Esophagus muscularis mucosa (tissue), 4 donors: Measurements from ENCODE around the gene YES1.

ENCODE experiments used
- EP300 ChIP-seq: sonication (generic); formaldehyde crosslinking; IDR thresholded peaks from one replicate; pipeline ENCODE4 v1.6.1; 2017; ENCODE audit warnings: antibody characterized with exemption
- POLR2A ChIP-seq: fragments of 450-650 bp; IDR thresholded peaks from one replicate; pipeline ENCODE4 v1.6.1; 2017; ENCODE audit warnings: antibody characterized with exemption, moderate library complexity, mild to moderate bottlenecking, low read depth
- POLR2AphosphoS5 ChIP-seq, 2 donors: sonication (generic); formaldehyde crosslinking; IDR thresholded peaks; one replicate each; pipeline ENCODE4 v1.6.1; 2017; ENCODE audit warnings: antibody characterized with exemption in 2 of 2
- TF ChIP-seq, protein P1 (sequence below), 3 experiments: fragments of 200-600 bp in 2 of 3; fragments of 450-650 bp in 1 of 3; sonication (generic) in 2 of 3; IDR thresholded peaks; one replicate each; pipeline ENCODE4 v1.5.1; 2017 to 2019; ENCODE audit warnings: antibody characterized with exemption in 3 of 3, mild to moderate bottlenecking in 2 of 3, moderate library complexity in 1 of 3

GRCh38 chr18:703213-703967 is 108.7 kb downstream of the YES1 start:
- TF ChIP-seq, protein P1, sequence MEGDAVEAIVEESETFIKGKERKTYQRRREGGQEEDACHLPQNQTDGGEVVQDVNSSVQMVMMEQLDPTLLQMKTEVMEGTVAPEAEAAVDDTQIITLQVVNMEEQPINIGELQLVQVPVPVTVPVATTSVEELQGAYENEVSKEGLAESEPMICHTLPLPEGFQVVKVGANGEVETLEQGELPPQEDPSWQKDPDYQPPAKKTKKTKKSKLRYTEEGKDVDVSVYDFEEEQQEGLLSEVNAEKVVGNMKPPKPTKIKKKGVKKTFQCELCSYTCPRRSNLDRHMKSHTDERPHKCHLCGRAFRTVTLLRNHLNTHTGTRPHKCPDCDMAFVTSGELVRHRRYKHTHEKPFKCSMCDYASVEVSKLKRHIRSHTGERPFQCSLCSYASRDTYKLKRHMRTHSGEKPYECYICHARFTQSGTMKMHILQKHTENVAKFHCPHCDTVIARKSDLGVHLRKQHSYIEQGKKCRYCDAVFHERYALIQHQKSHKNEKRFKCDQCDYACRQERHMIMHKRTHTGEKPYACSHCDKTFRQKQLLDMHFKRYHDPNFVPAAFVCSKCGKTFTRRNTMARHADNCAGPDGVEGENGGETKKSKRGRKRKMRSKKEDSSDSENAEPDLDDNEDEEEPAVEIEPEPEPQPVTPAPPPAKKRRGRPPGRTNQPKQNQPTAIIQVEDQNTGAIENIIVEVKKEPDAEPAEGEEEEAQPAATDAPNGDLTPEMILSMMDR (IDR thresholded peaks at IDR 0.05) = no peak
- TF ChIP-seq POLR2A = no peak
- TF ChIP-seq POLR2AphosphoS5 (IDR thresholded peaks at IDR 0.05) = no peak
- TF ChIP-seq EP300 = no peak
